ENCODE results near the gene GPX8. TPM values are rescaled to one million over a fixed set of nuclear protein-coding genes. Genes with fewer than 3 reads are reported as not detected.

Gene GPX8
- total RNA-seq, 1 donor from 2014 or later = not detected

DNA sequence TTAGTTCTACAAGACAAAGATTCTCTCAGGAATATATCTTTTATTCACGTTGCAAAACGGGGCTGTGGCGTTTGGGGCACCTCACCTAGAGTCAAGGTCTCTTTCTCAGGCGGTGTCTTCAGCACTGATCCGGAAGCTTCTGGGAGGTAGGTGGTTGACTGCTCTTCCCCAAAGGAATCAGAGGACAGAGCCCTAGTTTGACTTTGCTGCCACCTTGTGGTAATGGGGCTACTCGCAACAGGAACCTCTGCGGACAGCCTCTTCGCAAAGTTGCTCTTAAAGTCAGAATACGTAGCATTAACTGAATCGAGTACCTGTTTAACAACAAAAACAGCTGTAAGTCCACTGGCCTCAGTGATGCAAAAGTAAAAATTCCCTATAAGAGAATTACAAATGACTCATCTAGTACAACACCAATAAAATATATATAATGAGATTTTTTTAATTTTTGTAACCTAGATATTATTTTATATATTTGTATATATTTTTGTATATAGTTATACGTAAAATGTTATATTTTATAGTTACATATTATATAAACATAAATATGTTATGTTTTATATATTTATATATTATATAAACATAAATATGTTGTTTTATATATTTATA is 13.3 kb upstream of the GPX8 start:
- H3K27ac Mint-ChIP-seq = no peak overlapping the region
- intact Hi-C loops (cut with micrococcal nuclease) = loop anchor here (1.0 kb wide), 4 partner anchors 44 to 240 kb away; partner anchors contain the start of gene GZMA
- H3K4me1 Mint-ChIP-seq (ENCODE audit: low read depth) = peaks cover 46% of the 10 kb centered on the region
- H3K27me3 Mint-ChIP-seq (ENCODE audit: low read depth) = peaks cover 23% of the 10 kb centered on the region
- H3K36me3 Mint-ChIP-seq (ENCODE audit: low read depth) = peaks cover 12% of the 10 kb centered on the region
- DNase-seq (ENCODE audit: low spot score) = peak; percentile 80
- H3K9me3 Mint-ChIP-seq = no peaks in the 10 kb centered on the region
- H3K4me3 Mint-ChIP-seq (ENCODE audit: low read depth) = peak overlapping the region; percentile 23

DNA sequence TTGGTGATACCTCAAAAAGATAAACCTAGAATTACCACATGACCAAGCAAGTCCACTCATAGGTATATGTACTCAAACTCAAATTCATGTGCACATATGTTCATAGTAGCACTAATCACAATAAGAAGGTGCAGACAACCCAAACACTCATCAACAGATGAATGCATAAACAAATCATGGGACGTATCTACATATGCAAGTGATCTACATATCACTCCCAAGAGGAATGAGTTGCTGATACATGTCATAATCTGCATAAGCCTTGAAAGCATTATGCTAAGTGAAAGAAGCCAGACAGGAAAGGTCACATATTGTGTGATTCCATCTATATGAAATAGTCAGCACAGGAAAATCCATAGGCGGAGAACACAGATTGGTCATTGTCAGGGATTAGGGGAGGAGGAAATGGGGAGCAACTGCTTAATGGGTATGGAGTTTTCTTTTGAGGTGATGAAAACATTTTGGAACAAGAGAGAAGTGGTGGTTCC is 10.6 kb upstream of the GPX8 start:
- peaks cover 25% of the 10 kb centered on the region for H3K4me1 Mint-ChIP-seq (ENCODE audit: low read depth)
- intact Hi-C loops (cut with micrococcal nuclease) = no loop called here
- H3K9me3 Mint-ChIP-seq = no peaks in the 10 kb centered on the region
- peaks cover 37% of the 10 kb centered on the region for H3K27me3 Mint-ChIP-seq (ENCODE audit: low read depth)
- no peak overlapping the region for H3K27ac Mint-ChIP-seq
- peaks cover 6% of the 10 kb centered on the region for H3K36me3 Mint-ChIP-seq (ENCODE audit: low read depth)
- DNase-seq (ENCODE audit: low spot score) = no peak
- no peak overlapping the region for H3K4me3 Mint-ChIP-seq (ENCODE audit: low read depth)

DNA sequence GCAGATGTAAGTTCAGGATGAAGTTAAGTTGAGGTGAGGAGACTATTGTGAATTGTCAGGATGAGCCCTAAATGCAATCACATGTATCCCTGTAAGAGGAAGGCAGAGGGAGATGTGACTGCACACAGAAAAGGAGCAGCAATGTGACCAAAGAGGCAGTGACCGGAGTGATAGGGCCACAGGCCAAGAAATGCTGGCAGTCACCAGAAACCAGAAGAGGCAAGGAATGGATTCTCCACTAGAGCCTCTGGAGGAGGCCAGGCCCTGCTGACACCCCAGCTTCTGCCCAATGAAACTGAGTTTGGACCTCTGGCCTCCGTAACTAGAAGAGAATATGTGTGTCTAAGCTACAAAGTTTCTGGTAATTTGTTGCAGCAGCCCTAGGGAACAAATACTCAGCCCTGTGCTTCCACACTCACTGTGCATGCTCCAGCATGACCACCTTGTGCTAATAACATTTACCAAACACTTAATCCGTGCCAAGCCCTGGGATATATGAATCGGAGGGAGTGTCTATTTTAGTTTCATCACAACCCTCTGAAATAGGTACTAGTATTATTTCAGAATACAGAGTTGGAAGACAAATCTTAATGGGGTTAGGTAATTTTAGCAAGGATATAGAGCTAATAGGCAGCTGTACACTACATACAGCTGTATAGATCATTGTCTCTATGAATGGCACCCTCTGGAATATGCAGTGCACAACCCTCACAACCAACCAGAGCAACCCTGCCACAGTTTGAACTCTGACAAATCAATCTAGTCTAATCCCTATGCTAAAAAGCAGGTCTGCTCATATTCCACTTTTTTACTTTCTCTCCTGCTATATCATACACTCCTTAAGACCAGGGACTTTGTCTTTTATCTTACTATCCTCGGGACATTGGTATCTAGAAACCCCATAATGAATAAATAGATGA is 7.8 kb upstream of the GPX8 start:
- Mint-ChIP-seq H3K36me3 (ENCODE audit: low read depth) (no peaks in the 10 kb centered on the region), H3K4me3 (ENCODE audit: low read depth) (no peak overlapping the region), H3K9me3 (no peaks in the 10 kb centered on the region), H3K27ac (no peak overlapping the region), H3K27me3 (ENCODE audit: low read depth) (peaks cover 51% of the 10 kb centered on the region), H3K4me1 (ENCODE audit: low read depth) (peaks cover 9% of the 10 kb centered on the region)
- DNase-seq (ENCODE audit: low spot score) = no peak
- intact Hi-C loops (cut with micrococcal nuclease) = no loop called here

DNA sequence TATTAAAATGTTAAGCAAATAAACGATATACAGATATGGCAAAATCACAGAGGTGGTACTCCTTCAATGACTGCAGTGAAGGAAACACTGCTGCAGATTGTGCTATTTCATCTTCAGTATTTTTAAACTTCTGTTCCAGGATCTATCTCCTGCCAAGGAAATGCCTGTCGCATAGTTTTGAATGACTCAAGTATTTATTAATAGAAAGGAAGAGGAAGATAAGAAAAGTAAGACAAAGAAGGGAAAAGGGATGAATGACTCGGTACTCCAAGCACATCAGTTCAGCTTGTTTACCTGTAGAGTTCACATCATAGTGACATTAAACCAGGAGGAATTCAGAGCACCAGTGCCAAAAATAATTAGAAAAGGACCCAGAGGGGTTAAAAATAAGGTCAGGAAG is 5.1 kb upstream of the GPX8 start:
- intact Hi-C loops (cut with micrococcal nuclease) = no loop called here
- no peaks in the 10 kb centered on the region for H3K36me3 Mint-ChIP-seq (ENCODE audit: low read depth)
- peaks cover 3% of the 10 kb centered on the region for H3K4me1 Mint-ChIP-seq (ENCODE audit: low read depth)
- no peaks in the 10 kb centered on the region for H3K9me3 Mint-ChIP-seq
- peaks cover 52% of the 10 kb centered on the region for H3K27me3 Mint-ChIP-seq (ENCODE audit: low read depth)
- no peak overlapping the region for H3K4me3 Mint-ChIP-seq (ENCODE audit: low read depth)
- H3K27ac Mint-ChIP-seq = no peak overlapping the region
- no peak for DNase-seq (ENCODE audit: low spot score)

DNA sequence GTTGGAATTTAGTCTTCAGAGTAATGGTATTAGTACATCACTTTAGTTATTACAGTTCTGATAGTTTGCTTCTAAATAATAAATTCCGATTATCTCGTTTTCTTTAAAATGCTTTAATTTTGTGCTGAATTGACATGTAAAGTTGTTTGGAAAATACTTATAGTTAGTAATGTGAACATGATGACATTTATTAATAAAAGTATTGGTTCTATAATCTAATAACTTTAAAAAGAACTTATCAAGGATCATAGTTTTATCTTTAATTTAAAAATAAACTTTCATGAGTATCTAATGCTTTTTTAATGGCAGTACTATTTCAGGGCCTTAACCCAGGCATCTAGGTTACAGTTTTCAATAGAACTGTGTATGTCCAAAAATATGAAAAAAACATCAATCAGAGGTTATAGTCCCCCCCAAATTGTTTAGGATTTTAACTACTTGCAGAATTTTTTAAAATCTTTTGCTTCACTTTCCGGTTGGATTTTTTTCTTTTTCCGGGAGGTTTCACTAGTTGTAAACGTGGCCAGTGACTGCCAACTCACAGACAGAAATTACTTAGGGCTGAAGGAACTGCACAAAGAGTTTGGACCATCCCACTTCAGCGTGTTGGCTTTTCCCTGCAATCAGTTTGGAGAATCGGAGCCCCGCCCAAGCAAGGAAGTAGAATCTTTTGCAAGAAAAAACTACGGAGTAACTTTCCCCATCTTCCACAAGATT is 680 bp downstream of the GPX8 start:
- intact Hi-C loops (cut with micrococcal nuclease) = no loop called here
- H3K27ac Mint-ChIP-seq = no peak overlapping the region
- H3K9me3 Mint-ChIP-seq = no peaks in the 10 kb centered on the region

DNA sequence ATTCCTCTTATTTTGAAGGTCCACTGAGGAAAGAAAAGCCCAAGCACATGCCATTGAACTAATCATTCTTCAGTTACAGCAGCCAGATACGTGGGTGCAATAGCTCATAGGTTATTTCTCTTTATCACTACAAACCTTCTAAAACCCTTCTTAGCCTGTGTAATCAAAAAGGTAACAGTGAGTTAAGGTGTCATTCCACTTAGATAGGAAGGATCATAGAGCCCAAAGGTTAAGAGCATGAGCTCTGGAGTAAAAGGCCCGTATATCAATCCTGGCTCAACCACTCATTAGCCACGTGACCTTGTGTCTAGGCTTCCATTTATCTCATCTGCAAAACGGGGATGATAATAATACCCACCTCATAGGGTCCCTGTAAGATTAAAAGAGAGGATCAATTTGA is 2.7 kb downstream of the GPX8 start:
- peaks cover 5% of the 10 kb centered on the region for H3K4me1 Mint-ChIP-seq (ENCODE audit: low read depth)
- no peaks in the 10 kb centered on the region for H3K9me3 Mint-ChIP-seq
- H3K36me3 Mint-ChIP-seq (ENCODE audit: low read depth) = no peaks in the 10 kb centered on the region
- no peak overlapping the region for H3K4me3 Mint-ChIP-seq (ENCODE audit: low read depth)
- intact Hi-C loops (cut with micrococcal nuclease) = no loop called here
- H3K27ac Mint-ChIP-seq = no peak overlapping the region
- H3K27me3 Mint-ChIP-seq (ENCODE audit: low read depth) = peaks cover 62% of the 10 kb centered on the region
- DNase-seq (ENCODE audit: low spot score) = no peak

More for the DNA sequence above, 680 bp downstream of the GPX8 start:
- H3K4me1 Mint-ChIP-seq (ENCODE audit: low read depth) = peaks cover 5% of the 10 kb centered on the region
- DNase-seq (ENCODE audit: low spot score) = no peak
- H3K27me3 Mint-ChIP-seq (ENCODE audit: low read depth) = peaks cover 55% of the 10 kb centered on the region
- no peak overlapping the region for H3K4me3 Mint-ChIP-seq (ENCODE audit: low read depth)
- H3K36me3 Mint-ChIP-seq (ENCODE audit: low read depth) = no peaks in the 10 kb centered on the region

DNA sequence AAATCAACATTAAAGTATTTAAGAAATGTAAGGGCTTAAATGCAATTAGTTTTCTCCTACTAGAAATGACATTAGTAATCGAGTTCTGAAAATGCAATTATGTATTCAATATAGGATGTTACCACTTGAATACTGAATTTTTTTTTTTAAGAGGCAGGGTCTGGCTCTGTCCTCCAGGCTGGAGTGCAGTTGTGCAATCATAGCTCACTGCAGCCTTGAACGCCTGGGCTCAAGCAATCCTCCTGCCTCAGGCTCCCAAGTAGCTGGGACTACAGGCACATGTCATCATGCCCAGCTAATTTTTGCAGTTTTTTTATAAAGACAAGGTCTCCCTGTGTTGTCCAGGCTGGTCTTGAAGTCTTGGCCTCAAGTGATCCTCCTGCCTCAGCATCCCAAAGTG is 11.5 kb downstream of the GPX8 start:
- Mint-ChIP-seq H3K27me3 (ENCODE audit: low read depth) (peaks cover 65% of the 10 kb centered on the region), H3K9me3 (no peaks in the 10 kb centered on the region), H3K4me1 (ENCODE audit: low read depth) (peaks cover 30% of the 10 kb centered on the region), H3K27ac (no peak overlapping the region), H3K4me3 (ENCODE audit: low read depth) (no peak overlapping the region), H3K36me3 (ENCODE audit: low read depth) (no peaks in the 10 kb centered on the region)
- intact Hi-C loops (cut with micrococcal nuclease) = loop anchor here (5.0 kb wide), 2 partner anchors 521 to 1031 kb away; no protein-coding TSS in a partner anchor
- DNase-seq (ENCODE audit: low spot score) = no peak

DNA sequence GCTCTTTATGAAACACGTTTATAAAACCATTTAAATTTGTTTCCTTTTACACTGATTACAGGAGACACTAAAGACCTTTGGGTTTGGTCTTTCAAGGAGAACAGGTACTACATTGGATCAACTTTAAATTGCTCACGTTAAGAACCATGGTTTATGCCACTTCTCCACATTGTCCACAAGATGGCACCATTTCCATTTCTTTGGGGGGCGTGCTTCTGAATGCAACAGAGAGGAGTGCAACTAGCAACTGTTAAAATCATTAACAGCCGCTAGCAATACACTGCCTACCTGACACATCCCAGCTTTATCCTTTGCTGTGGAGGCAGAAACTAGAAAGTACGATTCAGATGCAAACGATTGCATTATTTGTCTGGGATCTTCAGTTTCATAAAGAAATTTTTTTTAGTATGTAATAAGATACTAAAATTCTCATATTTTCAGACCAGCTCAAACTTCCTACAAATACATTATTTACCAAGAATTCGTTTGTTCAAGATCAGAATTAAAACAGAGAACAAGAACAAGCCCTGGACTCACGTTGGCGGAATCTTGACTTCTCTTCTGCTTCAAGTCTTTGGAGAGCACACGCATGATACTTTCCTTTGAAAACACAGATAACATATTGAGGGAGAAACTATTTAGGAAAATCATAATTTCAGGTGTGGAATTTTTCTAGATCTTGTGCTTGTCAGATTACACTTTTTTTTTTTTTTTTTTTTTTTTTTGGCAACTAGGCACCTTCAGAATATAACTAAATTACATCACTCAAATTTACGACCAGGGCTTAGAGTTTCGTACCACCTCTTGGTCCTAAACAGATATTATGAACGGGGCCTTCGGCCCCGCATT is 12.3 kb downstream of the GPX8 start:
- H3K4me1 Mint-ChIP-seq (ENCODE audit: low read depth) = peaks cover 34% of the 10 kb centered on the region
- peaks cover 66% of the 10 kb centered on the region for H3K27me3 Mint-ChIP-seq (ENCODE audit: low read depth)
- H3K27ac Mint-ChIP-seq = peak overlapping the region; percentile 36
- peak; percentile 60 for DNase-seq (ENCODE audit: low spot score)
- H3K4me3 Mint-ChIP-seq (ENCODE audit: low read depth) = peak overlapping the region; percentile 86
- no peaks in the 10 kb centered on the region for H3K9me3 Mint-ChIP-seq
- no peaks in the 10 kb centered on the region for H3K36me3 Mint-ChIP-seq (ENCODE audit: low read depth)
- intact Hi-C loops (cut with micrococcal nuclease) = loop anchor here (1.0 to 5.0 kb wide), 4 partner anchors 55 to 1030 kb away; partner anchors contain the start of gene MCIDAS

DNA sequence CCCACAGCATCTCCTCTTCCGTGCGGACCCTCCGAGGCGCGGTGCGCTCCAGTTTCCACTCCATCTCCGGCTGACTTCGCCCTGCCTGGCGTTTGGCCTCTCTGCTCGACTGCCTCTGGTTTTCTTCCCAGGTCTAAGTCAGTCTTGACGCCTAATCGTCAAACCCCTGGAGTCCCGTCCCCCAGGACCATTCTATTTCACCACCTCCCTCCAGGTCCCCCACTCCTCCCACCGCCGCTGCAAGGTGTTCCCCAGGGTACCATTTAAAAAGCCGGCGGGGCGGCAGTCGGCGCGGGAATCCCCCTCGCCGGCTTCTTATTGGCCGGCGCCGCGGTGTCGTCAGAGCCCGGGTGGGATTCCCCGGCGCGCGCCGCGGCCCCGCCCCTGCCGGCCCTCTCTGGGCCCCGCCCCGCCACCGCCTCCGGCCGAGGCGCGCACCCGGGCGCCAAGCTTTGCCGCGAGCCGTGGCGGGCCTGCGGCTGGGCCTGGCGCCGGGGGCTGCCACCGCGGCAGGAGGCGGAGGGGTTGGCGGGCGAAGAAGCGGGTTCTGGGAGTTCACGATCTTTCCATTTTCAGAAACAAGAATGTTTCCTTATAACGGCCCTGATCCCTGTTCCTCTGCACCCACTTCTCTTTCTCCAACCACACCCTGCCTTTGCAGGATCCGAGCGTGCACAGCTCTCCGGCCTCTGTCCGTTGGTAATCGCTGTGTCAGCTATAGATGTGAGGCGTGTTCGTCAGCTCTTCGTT is 13.1 kb downstream of the GPX8 start, which contains the start of gene CDC20B:
CDC20B (minus strand) TSS at position 241 of the 750 bp plus-strand sequence; CDS start at position 64, 177 bp downstream.
- intact Hi-C loops (cut with micrococcal nuclease) = loop anchor here (1.0 to 5.0 kb wide), 4 partner anchors 54 to 1029 kb away; partner anchors contain the start of gene MCIDAS
- Mint-ChIP-seq H3K27me3 (ENCODE audit: low read depth) (peaks cover 64% of the 10 kb centered on the region), H3K4me3 (ENCODE audit: low read depth) (peak within 1 kb of the TSS; percentile 86), H3K4me1 (ENCODE audit: low read depth) (peaks cover 35% of the 10 kb centered on the region), H3K27ac (peak within 1 kb of the TSS; percentile 36), H3K36me3 (ENCODE audit: low read depth) (no peaks in the 10 kb centered on the region), H3K9me3 (no peaks in the 10 kb centered on the region)
- peak; percentile 68 for DNase-seq (ENCODE audit: low spot score)

DNA sequence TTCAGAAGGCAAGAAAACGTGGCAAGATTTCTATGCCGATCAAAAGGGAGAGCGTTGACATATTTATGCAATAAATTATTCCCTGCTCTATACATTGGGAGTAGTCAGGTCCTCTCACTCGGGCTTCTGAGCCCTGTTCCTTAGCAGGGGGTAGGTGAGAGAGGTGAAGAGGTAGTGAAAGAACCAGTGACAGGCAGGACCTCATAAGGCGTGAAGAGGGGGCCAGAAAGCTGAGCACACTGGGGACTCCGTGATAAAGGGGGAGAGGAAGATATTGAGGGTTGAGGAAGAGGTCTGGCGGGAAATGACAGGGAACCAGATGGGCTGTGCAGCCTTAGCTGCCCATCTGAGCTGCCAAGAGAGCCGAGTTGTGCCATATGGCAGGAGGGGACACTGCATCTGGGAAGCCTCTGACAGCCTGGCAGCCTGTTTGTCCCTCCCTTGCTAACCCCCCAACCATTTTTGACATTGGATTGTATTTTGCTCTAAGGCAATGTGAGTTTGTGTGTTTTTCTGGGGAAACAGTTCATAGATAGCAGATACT is 13.8 kb downstream of the GPX8 start:
- peaks cover 35% of the 10 kb centered on the region for H3K4me1 Mint-ChIP-seq (ENCODE audit: low read depth)
- intact Hi-C loops (cut with micrococcal nuclease) = loop anchor here (5.0 kb wide), 2 partner anchors 519 to 1029 kb away; no protein-coding TSS in a partner anchor
- no peak overlapping the region for H3K27ac Mint-ChIP-seq
- no peaks in the 10 kb centered on the region for H3K9me3 Mint-ChIP-seq
- no peak for DNase-seq (ENCODE audit: low spot score)
- peak overlapping the region; percentile 75 for H3K4me3 Mint-ChIP-seq (ENCODE audit: low read depth)
- no peaks in the 10 kb centered on the region for H3K36me3 Mint-ChIP-seq (ENCODE audit: low read depth)
- H3K27me3 Mint-ChIP-seq (ENCODE audit: low read depth) = peaks cover 65% of the 10 kb centered on the region

DNA sequence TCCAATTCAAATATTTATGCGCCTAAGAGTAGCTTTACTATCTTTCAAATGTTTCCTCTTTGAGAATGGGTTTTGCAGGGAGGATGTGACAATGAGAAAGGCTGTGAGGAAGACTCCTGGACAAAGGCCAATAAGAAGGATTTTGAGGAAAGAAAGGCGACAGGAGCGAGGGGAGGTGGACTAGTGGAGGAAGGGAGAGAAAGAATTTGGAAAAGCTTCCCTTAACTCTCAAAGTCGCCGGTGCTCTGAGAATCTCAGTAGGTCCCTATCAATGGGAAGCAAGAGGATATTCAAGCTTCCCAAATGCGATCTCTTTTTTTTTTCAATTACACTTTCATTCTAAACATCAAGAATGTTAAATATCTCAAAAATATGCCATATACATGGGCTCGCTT is 15.8 kb downstream of the GPX8 start:
- no peak for DNase-seq (ENCODE audit: low spot score)
- peaks cover 73% of the 10 kb centered on the region for H3K27me3 Mint-ChIP-seq (ENCODE audit: low read depth)
- no peak overlapping the region for H3K27ac Mint-ChIP-seq
- intact Hi-C loops (cut with micrococcal nuclease) = no loop called here
- no peaks in the 10 kb centered on the region for H3K9me3 Mint-ChIP-seq
- H3K4me3 Mint-ChIP-seq (ENCODE audit: low read depth) = peak overlapping the region; percentile 64
- no peaks in the 10 kb centered on the region for H3K36me3 Mint-ChIP-seq (ENCODE audit: low read depth)
- H3K4me1 Mint-ChIP-seq (ENCODE audit: low read depth) = peaks cover 33% of the 10 kb centered on the region

Data from activated T-helper 2 cell treated with anti-CD3 and anti-CD28 coated beads, Interferon-gamma antibody, Interleukin-2, Interleukin-4, amounts not matched to agents 10 μg/mL and 5 μg/mL and 100 μg/mL, durations not matched to agents 14 hours and 24 hours and 36 hours (primary cell).